Brain microvascular endothelial cell (primary cell): Measurements from ENCODE around the gene TOB1.

Experiments
- DNase-seq: peaks from one replicate; pipeline ENCODE4 v3.0.0-alpha.2; 2020
- H3K27ac ChIP-seq: fragments of 250-450 bp; sonication (Bioruptor Pico); 2 replicates; pipeline ENCODE4 v1.5.1; 2020; ENCODE audit warnings: mild to moderate bottlenecking, moderate library complexity
- H3K27me3 ChIP-seq: fragments of 250-450 bp; sonication (Bioruptor Pico); replicated peaks from 2 replicates; pipeline ENCODE4 v1.5.1; 2020; ENCODE audit warnings: mild to moderate bottlenecking
- H3K36me3 ChIP-seq: fragments of 250-450 bp; sonication (Bioruptor Pico); replicated peaks from 2 replicates; pipeline ENCODE4 v1.5.1; 2020; ENCODE audit warnings: mild to moderate bottlenecking
- H3K4me3 ChIP-seq: 2 replicates; pipeline ENCODE4 v1.5.1; 2011; ENCODE audit warnings: low read depth, mild to moderate bottlenecking, control low read depth, low read length, moderate library complexity
- CTCF ChIP-seq: IDR thresholded peaks from 2 replicates; pipeline ENCODE4 v1.5.1; 2011; ENCODE audit warnings: low read depth, mild to moderate bottlenecking, moderate library complexity, low read length, control low read depth, inconsistent platforms; ENCODE audit errors: missing control alignments
- in situ Hi-C: cut with HindIII; loops from 2 replicates; pipeline ENCODE4 v1.10.0; 2017; ENCODE audit warnings: low sequenced_read_pairs, low pct_ligation_motif_present

Gene TOB1

GRCh38 chr17:50868602-50869001, 2.4 kb upstream of the TOB1 start:
- Histone ChIP-seq H3K27ac (no peak overlapping the region), H3K27me3 (no peaks in the 10 kb centered on the region), H3K36me3 (no peaks in the 10 kb centered on the region), H3K4me3 (no peak overlapping the region)
- no peak for DNase-seq
- no peak for TF ChIP-seq CTCF
- in situ Hi-C loops = no loop called here

- TF ChIP-seq CTCF = no peak
- in situ Hi-C loops = no loop called here
- no peak overlapping the region for H3K4me3 ChIP-seq
- H3K27ac ChIP-seq = no peak overlapping the region
- no peak for DNase-seq
- peaks cover 2% of the 10 kb centered on the region for H3K36me3 ChIP-seq
- H3K27me3 ChIP-seq = no peaks in the 10 kb centered on the region
Observed at GRCh38 chr17:50868140-50868438, 1.9 kb upstream of the TOB1 start.

GRCh38 chr17:50867363-50868139, 1.4 kb upstream of the TOB1 start:
- Histone ChIP-seq H3K4me3 (peak overlapping the region; percentile 84), H3K27ac (peak overlapping the region; percentile 91), H3K36me3 (peaks cover 5% of the 10 kb centered on the region), H3K27me3 (no peaks in the 10 kb centered on the region)
- peak; percentile 3 for TF ChIP-seq CTCF
- in situ Hi-C loops = no loop called here
- DNase-seq = peak; percentile 93

- peak; percentile 69 for DNase-seq
- TF ChIP-seq CTCF = no peak
- in situ Hi-C loops = no loop called here
- H3K36me3 ChIP-seq = peaks cover 5% of the 10 kb centered on the region
- H3K27me3 ChIP-seq = no peaks in the 10 kb centered on the region
- H3K4me3 ChIP-seq = peak overlapping the region; percentile 84
- peak overlapping the region; percentile 91 for H3K27ac ChIP-seq
Observed at GRCh38 chr17:50866950-50867362, 802 bp upstream of the TOB1 start.

GRCh38 chr17:50865868-50866260, 290 bp downstream of the TOB1 start:
- in situ Hi-C loops = no loop called here
- H3K27ac ChIP-seq = peak overlapping the region; percentile 91
- no peak for DNase-seq
- TF ChIP-seq CTCF = no peak
- H3K27me3 ChIP-seq = no peaks in the 10 kb centered on the region
- peak overlapping the region; percentile 84 for H3K4me3 ChIP-seq
- H3K36me3 ChIP-seq = peaks cover 9% of the 10 kb centered on the region
